Subcutaneous abdominal adipose tissue (tissue), 5 donors: ENCODE data around the gene HBG1.

ENCODE experiments used
- H3K27ac ChIP-seq: one replicate; pipeline ENCODE4 v1.7.0; 2013; ENCODE audit warnings: low read depth, mild to moderate bottlenecking, inconsistent platforms, low read length, moderate library complexity
- H3K27me3 ChIP-seq, 5 donors: one replicate each; pipeline ENCODE4 v1.7.0; 2013; ENCODE audit warnings: low read length in 5 of 5, inconsistent platforms in 1 of 5; ENCODE audit not compliant: control insufficient read depth in 5 of 5, insufficient read depth in 4 of 5
- H3K36me3 ChIP-seq, 5 donors: one replicate each; pipeline ENCODE4 v1.7.0; 2013; ENCODE audit warnings: low read length in 5 of 5; ENCODE audit not compliant: control insufficient read depth in 5 of 5, insufficient read depth in 5 of 5
- H3K4me1 ChIP-seq, 5 donors: one replicate each; pipeline ENCODE4 v1.7.0; 2013; ENCODE audit warnings: low read length in 5 of 5, mild to moderate bottlenecking in 3 of 5, moderate library complexity in 1 of 5; ENCODE audit not compliant: control insufficient read depth in 5 of 5, insufficient read depth in 5 of 5
- H3K4me3 ChIP-seq, 5 donors: one replicate each; pipeline ENCODE4 v1.7.0; 2013; ENCODE audit warnings: low read length in 5 of 5, low read depth in 1 of 5
- H3K9ac ChIP-seq, 5 donors: one replicate each; pipeline ENCODE4 v1.7.0; 2013; ENCODE audit warnings: low read length in 5 of 5, mild to moderate bottlenecking in 4 of 5, moderate library complexity in 3 of 5
- H3K9me3 ChIP-seq, 5 donors: one replicate each; pipeline ENCODE4 v1.7.0; 2013; ENCODE audit warnings: low read length in 5 of 5; ENCODE audit not compliant: control insufficient read depth in 5 of 5
- donor health status: healthy.
- donor health status: healthy.
- donor health status: healthy.
- donor health status: healthy.
- donor health status: healthy.

Gene HBG1

GRCh38 chr11:5229356-5229755 lies 20.3 kb downstream of the HBG1 start:
- no peaks in the 10 kb centered on the region for H3K4me1 ChIP-seq
- no peak overlapping the region for H3K27ac ChIP-seq
- H3K27me3 ChIP-seq: no peaks in the 10 kb centered on the region
- no peak overlapping the region for H3K4me3 ChIP-seq
- H3K9me3 ChIP-seq: no peaks in the 10 kb centered on the region
- H3K9ac ChIP-seq: no peak overlapping the region
- H3K36me3 ChIP-seq: no peaks in the 10 kb centered on the region

DNA sequence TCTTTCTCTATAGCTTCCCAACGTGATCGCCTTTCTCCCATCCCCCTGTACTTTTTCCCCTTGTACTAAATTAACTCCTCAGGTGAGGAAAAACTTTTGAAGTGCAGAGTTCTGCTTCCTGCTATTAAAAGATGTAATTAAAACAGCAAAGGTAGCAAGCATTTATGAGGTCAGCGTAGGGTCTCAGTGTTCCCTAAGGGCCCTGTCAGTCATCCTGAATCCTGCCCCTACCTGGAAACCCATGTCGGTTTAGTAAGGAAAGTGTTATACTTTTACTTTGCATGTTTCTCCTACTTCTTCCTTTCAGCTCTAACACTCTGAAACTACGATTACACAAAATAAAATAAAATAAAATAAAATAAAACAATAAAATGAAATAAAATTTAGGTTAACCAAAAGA lies 21.5 kb downstream of the HBG1 start:
- Histone ChIP-seq H3K27me3 (no peaks in the 10 kb centered on the region), H3K27ac (no peak overlapping the region), H3K4me3 (no peak overlapping the region), H3K9me3 (no peaks in the 10 kb centered on the region), H3K4me1 (no peaks in the 10 kb centered on the region), H3K36me3 (no peaks in the 10 kb centered on the region), H3K9ac (no peak overlapping the region)

- no peaks in the 10 kb centered on the region for H3K27me3 ChIP-seq
- no peaks in the 10 kb centered on the region for H3K9me3 ChIP-seq
- no peak overlapping the region for H3K9ac ChIP-seq
- no peaks in the 10 kb centered on the region for H3K36me3 ChIP-seq
- H3K27ac ChIP-seq: no peak overlapping the region
- H3K4me3 ChIP-seq: no peak overlapping the region
- H3K4me1 ChIP-seq: no peaks in the 10 kb centered on the region
Measured at GRCh38 chr11:5227681-5228080, 22.0 kb downstream of the HBG1 start.

DNA sequence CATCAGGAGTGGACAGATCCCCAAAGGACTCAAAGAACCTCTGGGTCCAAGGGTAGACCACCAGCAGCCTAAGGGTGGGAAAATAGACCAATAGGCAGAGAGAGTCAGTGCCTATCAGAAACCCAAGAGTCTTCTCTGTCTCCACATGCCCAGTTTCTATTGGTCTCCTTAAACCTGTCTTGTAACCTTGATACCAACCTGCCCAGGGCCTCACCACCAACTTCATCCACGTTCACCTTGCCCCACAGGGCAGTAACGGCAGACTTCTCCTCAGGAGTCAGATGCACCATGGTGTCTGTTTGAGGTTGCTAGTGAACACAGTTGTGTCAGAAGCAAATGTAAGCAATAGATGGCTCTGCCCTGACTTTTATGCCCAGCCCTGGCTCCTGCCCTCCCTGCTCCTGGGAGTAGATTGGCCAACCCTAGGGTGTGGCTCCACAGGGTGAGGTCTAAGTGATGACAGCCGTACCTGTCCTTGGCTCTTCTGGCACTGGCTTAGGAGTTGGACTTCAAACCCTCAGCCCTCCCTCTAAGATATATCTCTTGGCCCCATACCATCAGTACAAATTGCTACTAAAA lies 22.8 kb downstream of the HBG1 start, which contains the start of gene HBB:
Gene HBB, minus strand, starts transcription at position 340 of the 579 bp plus-strand sequence. Its CDS starts 50 bp downstream, at position 290.
- H3K9ac ChIP-seq: no peak within 1 kb of the TSS

DNA sequence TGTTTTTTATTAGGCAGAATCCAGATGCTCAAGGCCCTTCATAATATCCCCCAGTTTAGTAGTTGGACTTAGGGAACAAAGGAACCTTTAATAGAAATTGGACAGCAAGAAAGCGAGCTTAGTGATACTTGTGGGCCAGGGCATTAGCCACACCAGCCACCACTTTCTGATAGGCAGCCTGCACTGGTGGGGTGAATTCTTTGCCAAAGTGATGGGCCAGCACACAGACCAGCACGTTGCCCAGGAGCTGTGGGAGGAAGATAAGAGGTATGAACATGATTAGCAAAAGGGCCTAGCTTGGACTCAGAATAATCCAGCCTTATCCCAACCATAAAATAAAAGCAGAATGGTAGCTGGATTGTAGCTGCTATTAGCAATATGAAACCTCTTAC lies 24.2 kb downstream of the HBG1 start:
- no peaks in the 10 kb centered on the region for H3K27me3 ChIP-seq
- H3K9ac ChIP-seq: no peak overlapping the region
- no peak overlapping the region for H3K27ac ChIP-seq
- H3K4me3 ChIP-seq: no peak overlapping the region
- no peaks in the 10 kb centered on the region for H3K9me3 ChIP-seq
- H3K36me3 ChIP-seq: no peaks in the 10 kb centered on the region
- no peaks in the 10 kb centered on the region for H3K4me1 ChIP-seq

More for the DNA sequence above, 22.8 kb downstream of the HBG1 start, which contains the start of gene HBB:
- Histone ChIP-seq H3K9me3 (no peaks in the 10 kb centered on the region), H3K27me3 (no peaks in the 10 kb centered on the region), H3K27ac (no peak within 1 kb of the TSS), H3K36me3 (no peaks in the 10 kb centered on the region), H3K4me1 (no peaks in the 10 kb centered on the region), H3K4me3 (no peak within 1 kb of the TSS)

GRCh38 chr11:5224538-5225479 lies 24.8 kb downstream of the HBG1 start:
- Histone ChIP-seq H3K27me3 (no peaks in the 10 kb centered on the region), H3K9me3 (no peaks in the 10 kb centered on the region), H3K9ac (no peak overlapping the region), H3K36me3 (no peaks in the 10 kb centered on the region), H3K27ac (no peak overlapping the region), H3K4me3 (no peak overlapping the region), H3K4me1 (no peaks in the 10 kb centered on the region)

DNA sequence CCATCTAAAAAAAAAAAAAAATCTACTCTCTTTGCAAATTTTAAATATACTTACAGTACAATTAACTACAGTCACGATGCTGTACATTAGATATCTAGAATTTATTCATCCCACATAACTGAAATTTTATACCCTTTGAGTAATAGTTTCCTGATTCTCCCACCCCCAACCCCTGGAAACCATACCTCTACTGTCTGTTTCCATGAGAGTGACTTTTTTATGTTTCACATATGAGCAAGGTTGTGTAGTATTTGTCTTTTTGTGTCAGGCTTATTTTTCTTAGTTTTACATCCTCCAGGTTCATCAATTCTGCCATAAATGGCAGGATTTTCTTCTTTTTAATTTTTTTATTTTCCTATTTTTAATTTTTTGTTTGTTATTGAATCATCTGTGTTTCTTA lies 26.0 kb downstream of the HBG1 start:
- Histone ChIP-seq H3K4me1 (no peaks in the 10 kb centered on the region), H3K27ac (no peak overlapping the region), H3K4me3 (no peak overlapping the region), H3K9ac (no peak overlapping the region), H3K36me3 (no peaks in the 10 kb centered on the region), H3K27me3 (no peaks in the 10 kb centered on the region), H3K9me3 (no peaks in the 10 kb centered on the region)

- no peaks in the 10 kb centered on the region for H3K4me1 ChIP-seq
- H3K27ac ChIP-seq: no peak overlapping the region
- no peaks in the 10 kb centered on the region for H3K9me3 ChIP-seq
- no peaks in the 10 kb centered on the region for H3K27me3 ChIP-seq
- no peaks in the 10 kb centered on the region for H3K36me3 ChIP-seq
- H3K4me3 ChIP-seq: no peak overlapping the region
- no peak overlapping the region for H3K9ac ChIP-seq
Measured at GRCh38 chr11:5223146-5223545, 26.5 kb downstream of the HBG1 start.

GRCh38 chr11:5210376-5210885 lies 39.2 kb downstream of the HBG1 start:
- no peaks in the 10 kb centered on the region for H3K27me3 ChIP-seq

DNA sequence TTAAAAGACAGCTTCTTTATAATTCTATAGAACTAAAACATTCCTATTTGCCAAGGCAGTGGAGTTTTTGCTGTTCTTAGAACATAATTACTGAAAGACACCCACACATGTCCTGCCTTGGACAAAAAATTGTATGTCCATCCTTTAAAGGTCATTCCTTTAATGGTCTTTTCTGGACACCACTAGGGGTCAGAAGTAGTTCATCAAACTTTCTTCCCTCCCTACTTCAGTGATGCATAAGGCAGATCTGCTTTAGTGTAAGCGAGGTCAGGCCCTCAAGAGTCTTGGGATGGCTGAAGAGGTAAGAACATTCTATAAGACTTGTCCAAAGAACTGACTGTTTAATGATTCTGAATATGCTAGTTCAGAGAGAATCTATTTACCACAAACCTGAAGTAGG lies 44.9 kb downstream of the HBG1 start:
- no peaks in the 10 kb centered on the region for H3K36me3 ChIP-seq
- no peak overlapping the region for H3K4me3 ChIP-seq
- no peaks in the 10 kb centered on the region for H3K4me1 ChIP-seq
- H3K9me3 ChIP-seq: no peaks in the 10 kb centered on the region
- H3K27me3 ChIP-seq: no peaks in the 10 kb centered on the region
- no peak overlapping the region for H3K9ac ChIP-seq
- H3K27ac ChIP-seq: no peak overlapping the region

More at GRCh38 chr11:5210376-5210885, 39.2 kb downstream of the HBG1 start:
- Histone ChIP-seq H3K9me3 (no peaks in the 10 kb centered on the region), H3K27ac (no peak overlapping the region), H3K36me3 (no peaks in the 10 kb centered on the region), H3K4me1 (no peaks in the 10 kb centered on the region), H3K4me3 (no peak overlapping the region), H3K9ac (no peak overlapping the region)
